Measurements from ENCODE around the gene SKIC8.

Gene SKIC8

DNA sequence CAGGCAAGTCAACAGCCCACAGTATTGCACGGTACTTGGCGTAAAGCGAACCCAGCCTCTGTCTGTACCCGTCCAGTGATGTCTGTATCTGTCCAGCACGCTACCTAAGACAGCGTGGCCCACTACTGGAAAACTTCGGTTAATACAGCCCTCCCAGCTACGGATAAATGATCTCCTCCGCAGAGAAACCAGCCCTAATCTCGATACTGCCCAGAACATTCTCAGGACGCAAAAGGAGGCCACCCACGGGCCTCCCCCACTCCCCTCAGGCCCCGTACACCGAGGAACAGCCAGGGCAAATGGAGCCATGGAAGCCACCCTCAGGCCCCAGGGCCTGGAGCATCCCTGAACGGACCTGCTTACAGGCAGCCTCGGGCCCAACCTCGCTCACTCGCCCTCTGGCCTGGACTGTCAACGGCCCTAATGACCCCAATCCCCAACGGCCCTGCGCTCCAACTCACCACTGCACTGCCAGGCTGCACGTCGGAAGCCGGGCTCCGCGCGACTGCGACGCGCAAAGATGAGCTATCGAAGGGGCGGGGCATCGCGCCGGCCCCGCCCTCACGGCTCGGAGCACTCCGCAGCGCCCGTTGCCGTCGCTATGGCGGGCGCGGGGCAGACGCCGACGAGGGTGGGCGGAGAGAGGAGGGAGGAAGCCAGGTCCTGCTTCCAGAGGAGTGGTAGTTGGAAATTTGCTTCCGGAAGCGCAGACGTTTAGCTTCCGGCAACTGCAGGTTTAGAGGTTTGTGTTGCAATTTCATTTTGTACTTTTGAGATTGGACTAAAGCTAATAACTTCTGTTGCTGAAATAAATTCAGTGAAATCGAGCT is at the start of gene SKIC8:
TSS of gene SKIC8 (minus strand) at position 509 of the 830 bp plus-strand sequence. CDS start 3,923 bp downstream, outside the sequence.
- Histone ChIP-seq H3K4me1 (ENCODE audit: insufficient read depth, low read length) (peaks cover 9% of the 10 kb centered on the region), H3K4me3 (ENCODE audit: low read depth in 1 of 2, low read length in 2 of 2) (peak within 1 kb of the TSS; percentile 67 to 98), H3K27ac (ENCODE audit: low read depth, low read length) (peak within 1 kb of the TSS; percentile 89), H3K27me3 (ENCODE audit: control insufficient read depth in 1 of 2, insufficient read depth in 2 of 2, low read length in 2 of 2) (no peaks in the 10 kb centered on the region), H3K9me3 (ENCODE audit: low read length) (no peaks in the 10 kb centered on the region), H3K36me3 (ENCODE audit: insufficient read depth, low read length) (peaks cover 2% of the 10 kb centered on the region), H3K9ac (ENCODE audit: low read length) (peak within 1 kb of the TSS; percentile 88)

- no peak overlapping the region for H3K4me3 ChIP-seq (ENCODE audit: low read depth in 1 of 2, low read length in 2 of 2)
- H3K36me3 ChIP-seq (ENCODE audit: insufficient read depth, low read length): no peaks in the 10 kb centered on the region
- H3K9me3 ChIP-seq (ENCODE audit: low read length): no peaks in the 10 kb centered on the region
- no peak overlapping the region for H3K9ac ChIP-seq (ENCODE audit: low read length)
- peaks cover 10% of the 10 kb centered on the region for H3K4me1 ChIP-seq (ENCODE audit: insufficient read depth, low read length)
- no peaks in the 10 kb centered on the region for H3K27me3 ChIP-seq (ENCODE audit: control insufficient read depth in 1 of 2, insufficient read depth in 2 of 2, low read length in 2 of 2)
- peak overlapping the region; percentile 52 for H3K27ac ChIP-seq (ENCODE audit: low read depth, low read length)
Observed at GRCh38 chr15:78347586-78348543, 48.5 kb upstream of the SKIC8 start.

DNA sequence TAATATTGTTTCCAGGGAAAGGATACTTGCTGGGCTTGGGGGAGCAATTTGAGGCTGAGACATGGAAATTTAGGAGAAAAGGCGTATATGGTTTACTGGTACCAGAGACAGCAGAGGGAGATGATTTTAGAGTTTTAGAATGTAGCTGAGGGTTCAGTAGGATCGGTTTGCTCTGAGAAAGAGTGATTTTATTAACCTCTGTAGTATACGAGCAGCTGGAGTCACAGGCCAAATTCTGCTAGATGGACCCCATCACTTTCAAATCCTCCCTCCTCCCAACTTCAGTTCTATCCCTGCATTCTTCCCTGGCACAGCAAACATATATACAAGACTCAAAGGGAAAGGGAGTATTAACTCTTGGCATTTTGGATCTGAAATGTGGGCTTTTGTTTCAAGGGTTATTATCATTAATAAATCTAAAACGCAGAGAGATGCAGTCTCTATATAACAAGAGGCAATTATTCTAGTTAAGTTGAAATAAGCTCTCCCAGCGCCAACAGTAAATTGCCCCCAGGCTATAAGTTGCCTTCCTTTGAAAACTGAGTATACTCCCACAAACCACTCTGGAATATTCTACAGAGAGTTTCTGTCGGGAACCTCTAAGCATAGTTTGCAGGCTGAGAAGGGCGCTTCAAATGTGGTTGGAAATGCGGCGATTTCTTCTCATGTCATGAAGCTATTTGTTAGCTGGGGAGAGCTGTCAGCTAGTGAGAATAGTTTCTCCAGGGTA is 46.2 kb upstream of the SKIC8 start:
- Histone ChIP-seq H3K36me3 (ENCODE audit: insufficient read depth, low read length) (no peaks in the 10 kb centered on the region), H3K4me1 (ENCODE audit: insufficient read depth, low read length) (peaks cover 10% of the 10 kb centered on the region), H3K4me3 (ENCODE audit: low read depth in 1 of 2, low read length in 2 of 2) (no peak overlapping the region), H3K27ac (ENCODE audit: low read depth, low read length) (no peak overlapping the region), H3K9me3 (ENCODE audit: low read length) (no peaks in the 10 kb centered on the region), H3K27me3 (ENCODE audit: control insufficient read depth in 1 of 2, insufficient read depth in 2 of 2, low read length in 2 of 2) (peaks cover 8 to 15% of the 10 kb centered on the region in 2 donors), H3K9ac (ENCODE audit: low read length) (no peak overlapping the region)

DNA sequence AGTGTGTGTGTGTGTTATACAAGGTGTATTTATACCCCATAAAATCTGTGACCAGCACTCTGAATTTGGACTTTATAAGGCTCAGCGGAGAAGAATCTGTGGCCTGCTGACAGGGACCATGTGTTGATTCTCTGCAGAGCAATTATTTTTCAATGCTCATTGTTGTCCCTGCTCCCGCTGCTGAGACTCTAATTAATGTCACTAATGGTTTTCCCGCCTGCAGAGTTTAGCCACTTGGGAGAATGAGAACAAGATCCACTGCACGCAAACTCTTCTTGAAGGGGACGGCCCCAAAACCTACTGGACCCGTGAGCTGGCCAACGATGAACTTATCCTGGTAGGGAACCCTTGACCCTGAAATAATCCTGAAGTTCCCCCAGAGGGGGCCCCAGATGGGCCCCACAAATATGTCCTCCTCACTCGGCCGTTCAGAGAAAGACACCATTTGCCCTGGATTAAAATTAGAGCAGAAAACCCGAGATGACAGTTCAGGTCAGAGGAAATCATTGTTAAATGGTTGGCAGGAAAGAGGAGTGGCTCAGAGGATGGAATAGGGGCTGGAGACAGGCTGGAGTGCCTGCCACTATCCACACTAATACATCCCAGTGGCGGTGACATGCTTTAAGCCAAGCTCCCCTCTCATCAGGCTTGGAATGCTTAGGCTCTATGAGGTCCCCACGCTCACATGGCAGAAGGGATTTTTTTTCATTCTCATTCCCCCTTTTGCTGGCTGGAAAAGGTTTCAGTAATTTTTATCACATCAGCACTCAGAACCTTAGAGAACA is 44.1 kb upstream of the SKIC8 start:
- H3K4me1 ChIP-seq (ENCODE audit: insufficient read depth, low read length): peaks cover 6% of the 10 kb centered on the region
- no peaks in the 10 kb centered on the region for H3K36me3 ChIP-seq (ENCODE audit: insufficient read depth, low read length)
- no peak overlapping the region for H3K9ac ChIP-seq (ENCODE audit: low read length)
- H3K4me3 ChIP-seq (ENCODE audit: low read depth in 1 of 2, low read length in 2 of 2): no peak overlapping the region
- no peak overlapping the region for H3K27ac ChIP-seq (ENCODE audit: low read depth, low read length)
- H3K9me3 ChIP-seq (ENCODE audit: low read length): no peaks in the 10 kb centered on the region
- H3K27me3 ChIP-seq (ENCODE audit: control insufficient read depth in 1 of 2, insufficient read depth in 2 of 2, low read length in 2 of 2): peaks cover 20 to 28% of the 10 kb centered on the region in 2 donors

- peaks cover 20 to 36% of the 10 kb centered on the region in 2 donors for H3K27me3 ChIP-seq (ENCODE audit: control insufficient read depth in 1 of 2, insufficient read depth in 2 of 2, low read length in 2 of 2)
- no peak overlapping the region for H3K4me3 ChIP-seq (ENCODE audit: low read depth in 1 of 2, low read length in 2 of 2)
- no peak overlapping the region for H3K9ac ChIP-seq (ENCODE audit: low read length)
- H3K9me3 ChIP-seq (ENCODE audit: low read length): no peaks in the 10 kb centered on the region
- H3K27ac ChIP-seq (ENCODE audit: low read depth, low read length): no peak overlapping the region
- H3K36me3 ChIP-seq (ENCODE audit: insufficient read depth, low read length): no peaks in the 10 kb centered on the region
- H3K4me1 ChIP-seq (ENCODE audit: insufficient read depth, low read length): no peaks in the 10 kb centered on the region
Observed at GRCh38 chr15:78342021-78342420, 42.6 kb upstream of the SKIC8 start.

DNA sequence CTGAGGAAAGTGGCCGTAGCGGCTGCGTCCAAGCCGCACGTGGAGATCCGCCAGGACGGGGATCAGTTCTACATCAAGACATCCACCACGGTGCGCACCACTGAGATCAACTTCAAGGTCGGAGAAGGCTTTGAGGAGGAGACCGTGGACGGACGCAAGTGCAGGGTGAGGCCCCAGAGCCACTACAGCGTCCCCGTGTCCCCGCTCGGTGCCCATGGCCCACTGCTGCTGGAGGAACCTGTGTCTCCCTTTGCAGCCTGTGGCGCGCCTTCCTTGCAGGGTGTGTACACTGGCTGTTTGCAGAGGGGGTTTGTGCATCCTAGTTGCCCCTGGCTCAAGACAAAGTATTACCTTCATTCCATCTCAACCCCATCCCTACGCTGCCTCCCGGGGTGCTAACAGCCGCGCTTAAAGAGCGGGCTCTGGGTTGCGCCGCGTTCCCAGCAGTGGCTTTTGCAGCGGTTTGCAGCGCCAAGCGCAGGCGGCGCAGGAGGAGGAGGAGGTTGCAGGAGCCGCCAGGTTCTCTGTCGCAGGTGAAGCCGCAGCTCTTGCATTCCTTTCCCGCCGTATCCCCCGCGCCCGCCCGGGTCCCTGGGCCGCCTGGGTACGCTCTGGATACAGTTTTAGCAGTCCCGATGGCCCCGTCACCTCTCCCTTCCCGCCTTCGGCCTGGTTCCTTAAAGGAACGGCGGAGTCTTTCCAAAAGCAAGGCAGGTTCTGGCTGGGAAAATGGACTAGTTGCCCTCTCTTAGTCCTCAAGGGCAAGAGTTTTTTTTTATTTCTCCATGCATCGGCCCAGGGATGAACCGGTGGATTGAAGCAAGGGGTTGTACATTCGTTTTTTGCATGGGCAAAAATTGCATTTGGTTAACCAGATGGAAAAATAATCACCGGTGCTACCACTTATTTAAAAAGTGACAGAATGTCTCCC is 41.9 kb upstream of the SKIC8 start:
- no peak overlapping the region for H3K27ac ChIP-seq (ENCODE audit: low read depth, low read length)
- no peaks in the 10 kb centered on the region for H3K9me3 ChIP-seq (ENCODE audit: low read length)
- no peak overlapping the region for H3K9ac ChIP-seq (ENCODE audit: low read length)
- no peaks in the 10 kb centered on the region for H3K36me3 ChIP-seq (ENCODE audit: insufficient read depth, low read length)
- peak overlapping the region in 1 of 2 donors; percentile 7 for H3K4me3 ChIP-seq (ENCODE audit: low read depth in 1 of 2, low read length in 2 of 2)
- peaks cover 20 to 36% of the 10 kb centered on the region in 2 donors for H3K27me3 ChIP-seq (ENCODE audit: control insufficient read depth in 1 of 2, insufficient read depth in 2 of 2, low read length in 2 of 2)
- H3K4me1 ChIP-seq (ENCODE audit: insufficient read depth, low read length): no peaks in the 10 kb centered on the region

- no peak within 1 kb of the TSS for H3K27ac ChIP-seq (ENCODE audit: low read depth, low read length)
- H3K9ac ChIP-seq (ENCODE audit: low read length): no peak within 1 kb of the TSS
- peaks cover 20 to 36% of the 10 kb centered on the region in 2 donors for H3K27me3 ChIP-seq (ENCODE audit: control insufficient read depth in 1 of 2, insufficient read depth in 2 of 2, low read length in 2 of 2)
- no peaks in the 10 kb centered on the region for H3K4me1 ChIP-seq (ENCODE audit: insufficient read depth, low read length)
- H3K4me3 ChIP-seq (ENCODE audit: low read depth in 1 of 2, low read length in 2 of 2): peak within 1 kb of the TSS in 1 of 2 donors; percentile 7
- no peaks in the 10 kb centered on the region for H3K36me3 ChIP-seq (ENCODE audit: insufficient read depth, low read length)
- H3K9me3 ChIP-seq (ENCODE audit: low read length): no peaks in the 10 kb centered on the region
Observed at GRCh38 chr15:78340231-78341056, 41.0 kb upstream of the SKIC8 start, which contains the start of gene CRABP1. Gene CRABP1, plus strand, starts transcription at chr15:78340353. Its CDS starts 76 bp downstream, at chr15:78340429.

DNA sequence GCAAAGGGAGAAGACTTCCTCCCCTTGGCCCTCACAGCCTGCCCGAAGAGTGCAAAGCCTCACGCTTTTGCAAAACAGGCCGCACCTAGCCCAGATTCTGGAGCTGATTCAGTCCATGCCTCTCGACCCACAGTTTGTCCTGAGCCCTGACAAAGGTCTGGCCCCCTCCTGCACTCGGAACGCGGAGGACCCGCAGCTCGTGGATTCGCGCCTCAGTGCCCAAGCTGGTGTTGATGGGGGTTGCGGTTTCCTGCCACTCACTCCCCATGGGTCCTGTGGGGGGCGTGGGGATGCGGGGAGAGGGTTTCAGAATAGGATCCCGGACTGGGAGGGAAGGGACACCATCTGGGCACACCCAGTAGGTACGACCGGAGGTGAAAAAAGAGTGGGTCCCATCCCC is 40.1 kb upstream of the SKIC8 start:
- no peaks in the 10 kb centered on the region for H3K9me3 ChIP-seq (ENCODE audit: low read length)
- no peaks in the 10 kb centered on the region for H3K4me1 ChIP-seq (ENCODE audit: insufficient read depth, low read length)
- peaks cover 20 to 36% of the 10 kb centered on the region in 2 donors for H3K27me3 ChIP-seq (ENCODE audit: control insufficient read depth in 1 of 2, insufficient read depth in 2 of 2, low read length in 2 of 2)
- H3K4me3 ChIP-seq (ENCODE audit: low read depth in 1 of 2, low read length in 2 of 2): no peak overlapping the region
- H3K9ac ChIP-seq (ENCODE audit: low read length): no peak overlapping the region
- no peak overlapping the region for H3K27ac ChIP-seq (ENCODE audit: low read depth, low read length)
- H3K36me3 ChIP-seq (ENCODE audit: insufficient read depth, low read length): no peaks in the 10 kb centered on the region

- H3K27ac ChIP-seq (ENCODE audit: low read depth, low read length): no peak overlapping the region
- H3K27me3 ChIP-seq (ENCODE audit: control insufficient read depth in 1 of 2, insufficient read depth in 2 of 2, low read length in 2 of 2): peaks cover 20 to 36% of the 10 kb centered on the region in 2 donors
Observed at GRCh38 chr15:78338781-78339180, 39.4 kb upstream of the SKIC8 start.

More at GRCh38 chr15:78338781-78339180, 39.4 kb upstream of the SKIC8 start:
- no peaks in the 10 kb centered on the region for H3K36me3 ChIP-seq (ENCODE audit: insufficient read depth, low read length)
- no peaks in the 10 kb centered on the region for H3K4me1 ChIP-seq (ENCODE audit: insufficient read depth, low read length)
- H3K4me3 ChIP-seq (ENCODE audit: low read depth in 1 of 2, low read length in 2 of 2): no peak overlapping the region
- no peaks in the 10 kb centered on the region for H3K9me3 ChIP-seq (ENCODE audit: low read length)
- H3K9ac ChIP-seq (ENCODE audit: low read length): no peak overlapping the region
